Stimulated activated CD8-positive, alpha-beta memory T cell treated with anti-CD3 and anti-CD28 coated beads, Interleukin-7, amount 100 ng/mL, for 4 hours (primary cell): ENCODE data around the gene TMPRSS6.

Source experiments
- DNase-seq, 2 donors: peaks; one replicate each; pipeline ENCODE4 v3.0.0-alpha.2; 2020; ENCODE audit warnings: low read depth in 2 of 2

Gene TMPRSS6

GRCh38 chr22:37140686-37141323 is 31.3 kb upstream of the TMPRSS6 start:
- no peak for DNase-seq

DNA sequence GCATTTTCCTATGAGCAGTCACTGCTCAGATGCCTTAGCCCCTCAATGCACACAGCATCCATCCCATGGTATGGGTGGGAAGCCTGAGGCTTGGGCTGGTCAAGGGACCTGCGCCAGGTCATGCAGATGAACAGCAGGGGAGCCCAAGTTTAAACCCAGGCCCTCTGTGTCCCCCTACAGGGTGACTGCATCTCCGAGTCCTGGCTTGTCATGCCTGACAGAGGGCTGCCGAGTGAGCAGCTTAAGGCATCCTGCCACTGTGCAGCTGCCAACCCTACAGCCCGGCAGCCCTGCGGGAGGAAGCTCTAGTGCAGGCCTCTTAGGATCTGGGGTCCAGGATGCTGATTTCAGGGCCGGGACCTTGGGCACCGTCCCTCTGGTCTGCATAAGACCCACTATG is 30.2 kb upstream of the TMPRSS6 start:
- DNase-seq: no peak

GRCh38 chr22:37138849-37139561 is 29.5 kb upstream of the TMPRSS6 start:
- no peak for DNase-seq

DNA sequence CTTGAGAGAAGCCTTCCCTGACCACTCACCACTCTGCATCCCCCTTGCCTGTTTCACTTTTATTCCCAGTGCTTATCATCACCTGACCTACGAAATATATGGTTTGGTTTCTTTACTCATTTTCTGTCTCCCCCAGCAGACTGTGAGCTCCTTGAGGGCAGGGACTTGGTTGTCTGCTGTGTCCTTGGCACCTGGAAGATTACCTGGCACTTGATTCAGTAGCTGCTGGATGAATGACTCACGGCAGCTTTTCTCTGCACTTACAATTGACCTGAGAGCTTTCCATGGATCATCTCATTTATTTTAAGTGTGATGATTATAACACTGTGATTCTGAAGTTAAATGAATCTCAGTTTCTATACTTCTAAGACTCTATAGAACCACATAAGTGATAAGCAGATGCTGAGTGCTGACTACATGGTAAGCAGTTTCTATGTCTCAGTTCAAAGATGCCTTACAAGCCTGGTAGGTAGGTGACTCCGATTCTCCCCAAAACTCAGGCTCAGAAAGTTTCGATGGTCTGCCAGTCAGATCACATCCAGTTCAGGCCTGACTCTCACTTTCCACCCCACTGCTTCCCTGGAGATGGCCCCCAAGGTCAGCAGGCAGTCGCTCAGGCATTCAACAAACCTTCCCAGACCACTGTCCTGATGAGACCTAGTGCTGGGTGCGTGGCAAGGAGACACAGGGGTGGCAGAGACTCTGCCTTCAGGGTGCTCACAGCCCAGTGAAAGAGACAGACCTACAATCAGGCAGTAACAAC is 28.6 kb upstream of the TMPRSS6 start:
- no peak for DNase-seq

DNA sequence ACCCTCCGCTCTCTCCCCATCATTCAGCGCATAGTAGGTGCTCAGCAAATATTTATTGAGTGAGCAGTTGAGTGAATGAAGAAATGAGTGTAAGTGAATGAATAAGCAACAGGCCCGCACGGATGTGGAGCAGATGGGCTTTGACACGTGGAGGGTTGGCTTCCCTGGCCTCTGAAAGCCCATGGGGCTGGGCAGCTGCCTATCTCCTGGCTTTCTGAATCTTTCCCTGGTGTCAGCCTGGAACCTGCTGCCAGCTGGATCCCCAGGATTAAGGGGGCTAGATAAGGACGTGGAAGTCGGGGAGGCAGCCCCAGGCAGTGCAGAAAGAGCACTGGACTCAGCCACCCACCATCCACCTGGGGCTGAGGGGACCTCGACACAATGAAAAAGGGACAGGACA is 27.6 kb upstream of the TMPRSS6 start:
- no peak for DNase-seq

- DNase-seq: no peak
These were observed 25.5 kb upstream of the TMPRSS6 start for GRCh38 chr22:37135023-37135422.

- DNase-seq: no peak
These were observed 23.9 kb upstream of the TMPRSS6 start for GRCh38 chr22:37133304-37134018.

- DNase-seq: no peak
These were observed 23.3 kb upstream of the TMPRSS6 start for GRCh38 chr22:37132773-37133172.

DNA sequence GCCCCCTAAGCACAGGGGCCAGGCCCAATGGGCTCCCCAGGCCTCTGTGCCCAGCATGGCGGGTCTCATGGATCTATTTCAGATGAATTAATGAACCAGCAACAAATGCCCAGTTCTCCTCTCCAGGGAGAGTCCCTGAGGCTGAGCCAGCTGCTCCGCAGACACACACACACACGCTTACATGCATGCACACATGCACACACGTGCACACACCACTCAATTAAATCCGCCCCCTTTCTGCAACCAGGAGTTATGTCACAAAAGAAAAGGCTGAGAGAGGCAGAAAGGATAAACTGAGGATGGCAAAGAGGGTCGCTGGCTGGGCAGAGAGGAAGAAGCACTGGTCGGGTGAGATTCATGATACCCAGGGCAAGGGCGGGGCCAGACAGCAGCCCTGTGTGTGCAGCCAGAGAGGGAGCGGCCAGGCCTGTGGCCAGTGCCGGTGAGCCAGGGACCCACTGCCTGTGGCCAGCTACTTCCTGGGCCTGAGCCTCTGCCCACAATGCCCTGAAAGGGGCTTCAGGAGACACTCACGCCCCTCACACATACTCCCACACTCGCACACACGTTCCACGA is 20.4 kb upstream of the TMPRSS6 start:
- DNase-seq: no peak

DNA sequence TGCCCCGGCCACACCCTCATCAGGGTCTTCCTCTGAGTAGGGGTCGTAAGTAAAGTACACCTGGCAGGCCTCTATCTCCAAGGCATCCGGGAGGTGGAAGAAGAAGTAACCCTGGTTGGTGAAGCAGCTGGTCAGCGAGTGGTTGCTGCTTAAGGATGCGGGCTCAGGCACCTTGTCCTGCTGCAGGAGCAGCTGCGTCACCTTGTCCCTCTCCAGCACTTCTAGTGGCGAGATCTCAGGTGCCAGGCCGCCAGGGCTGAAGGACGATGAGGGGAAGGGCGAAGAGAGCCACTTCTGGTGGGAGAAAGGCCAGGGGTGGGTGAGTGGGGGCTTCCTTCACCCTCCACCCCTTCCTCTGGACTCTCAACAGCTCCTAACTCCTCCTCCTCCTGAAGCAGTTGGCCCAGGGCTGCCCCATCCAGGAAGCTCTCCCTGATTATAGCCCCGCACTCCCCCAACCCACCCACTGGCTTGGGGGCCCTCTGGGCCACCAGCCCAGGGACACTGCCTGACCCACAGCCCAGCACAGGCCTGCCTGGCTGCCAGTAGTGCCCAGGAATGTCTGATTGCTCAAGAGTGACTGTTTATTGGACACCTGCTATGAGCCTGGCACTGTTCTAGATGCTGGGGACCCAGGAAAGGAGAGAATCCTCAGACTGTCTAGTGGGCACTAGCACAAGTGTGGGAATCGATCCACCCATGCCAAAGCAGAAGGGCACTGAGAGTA is 19.2 kb upstream of the TMPRSS6 start:
- no peak for DNase-seq

DNA sequence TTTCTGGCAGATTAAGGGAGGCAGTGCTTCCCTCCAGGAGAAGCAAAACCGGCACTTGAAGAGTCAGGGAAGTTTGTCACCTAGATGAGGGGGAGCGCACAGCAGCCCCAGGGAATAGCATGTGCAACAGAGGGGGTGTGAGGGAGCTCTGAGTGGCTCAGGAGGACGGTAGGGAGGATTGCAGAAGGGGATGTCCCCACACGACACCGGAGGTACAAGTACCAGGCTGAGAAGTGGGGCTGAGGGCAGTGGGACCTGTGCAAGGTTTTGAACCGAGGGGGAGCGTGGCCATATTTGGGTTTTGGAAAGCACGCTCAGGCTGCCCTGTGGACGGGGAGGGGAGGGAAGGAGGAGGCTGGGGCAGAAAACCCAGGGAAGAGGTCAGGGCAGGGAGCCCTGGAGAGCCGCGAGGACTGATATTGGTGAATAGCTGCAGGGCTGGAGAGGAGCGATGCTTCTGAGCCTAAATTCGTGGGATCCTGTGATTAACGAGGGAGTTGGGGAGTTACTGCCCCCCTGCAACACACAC is 17.9 kb upstream of the TMPRSS6 start:
- DNase-seq: no peak

- DNase-seq: no peak
These were observed 17.4 kb upstream of the TMPRSS6 start for GRCh38 chr22:37126882-37127281.

DNA sequence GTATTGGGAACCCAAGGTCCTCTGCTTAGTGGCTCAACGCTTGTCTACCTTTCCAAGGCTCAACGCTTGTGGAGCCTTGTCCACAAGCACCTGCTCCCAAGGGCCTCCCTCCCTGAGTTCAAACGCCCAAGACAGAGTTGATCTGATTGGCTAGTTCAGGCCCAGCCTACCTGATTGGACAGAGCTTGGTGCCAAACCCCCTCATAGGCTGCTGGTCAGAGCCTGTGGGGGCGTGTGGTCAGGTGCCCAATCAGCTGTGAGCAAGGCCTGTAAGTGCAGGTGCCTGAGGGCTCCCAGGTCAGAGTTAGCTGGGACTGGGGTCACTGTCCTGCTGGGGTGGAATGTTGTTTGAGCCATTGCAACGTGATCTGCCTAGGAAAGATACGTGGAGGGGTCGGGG is 16.9 kb upstream of the TMPRSS6 start:
- no peak for DNase-seq

- no peak for DNase-seq
These were observed 14.1 kb upstream of the TMPRSS6 start for GRCh38 chr22:37123649-37124048.

DNA sequence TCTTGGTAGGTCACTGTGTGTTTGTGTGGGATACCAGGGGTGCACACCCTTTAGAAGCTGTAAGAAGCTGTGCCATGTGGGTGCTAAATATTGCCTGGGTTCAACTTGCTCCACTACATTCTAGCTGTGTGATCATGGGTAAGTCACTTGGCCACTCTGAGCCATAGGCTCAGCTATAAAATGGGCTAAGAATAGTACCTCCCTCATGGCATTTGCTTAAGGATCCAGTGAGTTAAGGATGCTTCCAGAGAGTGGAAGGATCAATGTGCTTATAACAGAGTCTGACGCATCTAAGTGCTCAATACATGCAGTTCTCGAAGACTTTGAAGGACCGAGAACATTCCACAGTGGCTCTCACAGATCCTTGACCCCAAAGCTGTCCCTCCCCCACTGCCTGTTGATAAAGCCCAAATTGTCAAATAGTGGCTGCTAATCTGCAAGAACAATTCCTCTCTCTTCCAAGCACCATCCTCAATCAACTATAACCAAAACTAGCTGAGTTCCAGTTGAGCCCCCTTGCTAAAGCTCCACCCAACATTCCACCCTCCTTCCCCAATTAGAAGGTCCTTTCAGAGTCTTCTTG is 13.2 kb upstream of the TMPRSS6 start:
- no peak for DNase-seq

GRCh38 chr22:37121887-37122591 is 12.5 kb upstream of the TMPRSS6 start:
- DNase-seq: peak; percentile 90 to 95

DNA sequence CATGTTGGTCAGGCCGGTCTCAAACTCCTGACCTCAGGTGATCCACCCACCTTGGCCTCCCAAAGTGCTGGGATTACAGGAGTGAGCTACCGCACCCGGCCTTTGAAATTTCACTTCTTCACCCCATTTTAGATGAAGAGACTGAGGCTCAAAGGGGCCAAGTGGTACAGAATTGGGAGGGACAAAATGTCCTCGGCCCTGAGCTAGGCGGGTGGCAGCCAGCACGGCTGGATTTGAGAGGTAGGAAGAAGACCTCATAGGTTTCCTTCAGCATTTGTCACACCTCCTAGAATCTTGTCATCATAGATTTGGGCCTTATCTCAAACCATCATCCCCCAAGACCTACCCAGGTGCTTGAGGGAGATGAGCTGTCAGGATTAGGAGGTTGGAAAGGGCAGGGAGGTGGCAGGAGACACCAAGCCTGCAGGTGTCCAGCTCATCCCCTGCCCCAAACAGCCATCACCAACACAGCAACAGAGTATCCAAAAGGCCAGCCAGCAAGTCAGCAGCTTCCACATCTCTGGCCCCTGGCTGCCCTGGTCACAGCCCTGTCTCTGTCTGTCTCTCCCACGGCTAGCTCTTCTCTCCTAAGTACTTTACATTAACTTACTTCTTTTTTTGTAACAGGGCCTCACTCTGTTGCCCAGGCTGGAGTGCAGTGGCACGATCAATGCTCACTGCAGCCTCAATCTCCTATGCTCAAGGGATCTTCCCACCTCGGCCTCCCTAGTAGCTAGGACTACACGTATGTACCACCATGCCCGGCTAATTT is 11.2 kb upstream of the TMPRSS6 start:
- DNase-seq: no peak

DNA sequence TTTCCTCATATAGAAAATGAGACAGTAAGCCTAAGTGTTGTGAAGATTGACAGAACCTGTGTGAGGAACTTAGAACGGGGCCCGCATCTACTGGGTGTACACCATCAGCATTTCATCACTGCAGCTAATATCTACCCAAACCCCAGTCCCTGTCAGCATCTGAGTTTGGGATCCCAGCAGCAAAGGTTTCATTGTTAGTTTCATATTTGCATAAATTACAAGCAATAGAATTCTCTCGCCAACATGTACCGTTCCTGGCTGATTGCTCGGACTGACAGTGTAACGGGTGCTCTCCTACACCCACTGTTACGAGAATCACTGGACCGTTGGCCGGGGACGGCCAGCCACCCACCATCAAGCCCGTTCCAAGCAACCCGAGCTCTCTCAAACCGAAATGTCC is 10.4 kb upstream of the TMPRSS6 start:
- no peak for DNase-seq

- no peak for DNase-seq
These were observed 8.6 kb upstream of the TMPRSS6 start for GRCh38 chr22:37118083-37118482.
